Spleen (tissue), 11 donors: Measurements from ENCODE around the gene STX16. TPM values are rescaled to one million over a fixed set of nuclear protein-coding genes. Genes with fewer than 3 reads are reported as not detected.

Source experiments
- DNase-seq: peaks from one replicate; pipeline ENCODE4 v3.0.0-alpha.2; 2020
- H3K27ac ChIP-seq, 8 donors: fragments of 200-600 bp; sonication (generic) in 7 of 8; 1 replicate in 4 of 8; 2 replicates in 4 of 8; pipeline versions ENCODE4 v1.5.0 to v1.8.0; 2016 to 2021; ENCODE audit warnings: inconsistent platforms in 4 of 8, mild to moderate bottlenecking in 4 of 8, moderate library complexity in 1 of 8
- H3K27me3 ChIP-seq, 7 donors: fragments of 200-600 bp; sonication (generic) in 6 of 7; replicated peaks in 1 of 7; 1 replicate in 4 of 7; 2 replicates in 3 of 7; pipeline versions ENCODE4 v1.5.0 to v1.8.0; 2016 to 2021; ENCODE audit warnings: inconsistent platforms in 3 of 7, mild to moderate bottlenecking in 1 of 7
- H3K36me3 ChIP-seq, 6 donors: fragments of 200-600 bp; sonication (generic) in 5 of 6; 1 replicate in 4 of 6; 2 replicates in 2 of 6; pipeline versions ENCODE4 v1.5.0 to v1.8.0; 2016 to 2021; ENCODE audit warnings: inconsistent platforms in 2 of 6
- H3K4me1 ChIP-seq, 6 donors: fragments of 200-600 bp; sonication (generic) in 5 of 6; 1 replicate in 3 of 6; 2 replicates in 3 of 6; pipeline versions ENCODE4 v1.5.0 to v1.8.0; 2016 to 2021; ENCODE audit warnings: inconsistent platforms in 3 of 6
- H3K4me3 ChIP-seq, 8 donors: fragments of 200-600 bp; sonication (generic) in 7 of 8; 1 replicate in 4 of 8; 2 replicates in 4 of 8; pipeline versions ENCODE4 v1.5.0 to v1.8.0; 2016 to 2021; ENCODE audit warnings: inconsistent platforms in 4 of 8, mild to moderate bottlenecking in 4 of 8, moderate library complexity in 2 of 8
- H3K9me3 ChIP-seq, 8 donors: fragments of 200-600 bp; sonication (generic) in 7 of 8; 1 replicate in 4 of 8; 2 replicates in 4 of 8; pipeline versions ENCODE4 v1.5.0 to v1.8.0; 2016 to 2021; ENCODE audit warnings: inconsistent platforms in 4 of 8
- CTCF ChIP-seq, 11 experiments: fragments of 200-600 bp in 7 of 11; fragments of 450-650 bp in 4 of 11; sonication (generic) in 4 of 11; IDR thresholded peaks in 8 of 11; conservative IDR thresholded peaks in 3 of 11; 1 replicate in 7 of 11; 2 replicates in 4 of 11; pipeline versions ENCODE4 v1.4.0 to v1.8.0; 2016 to 2021; ENCODE audit warnings: antibody characterized with exemption in 11 of 11, inconsistent platforms in 4 of 11, mild to moderate bottlenecking in 1 of 11
- POLR2A ChIP-seq, 3 donors: fragments of 450-650 bp; IDR thresholded peaks; one replicate each; pipeline ENCODE4 v1.5.1; 2017; ENCODE audit warnings: antibody characterized with exemption in 3 of 3, mild to moderate bottlenecking in 1 of 3
- POLR2AphosphoS5 ChIP-seq, 3 donors: sonication (generic); formaldehyde crosslinking; IDR thresholded peaks; one replicate each; pipeline ENCODE4 v1.5.1; 2017; ENCODE audit warnings: antibody characterized with exemption in 3 of 3
- WGBS, 5 donors: extraction: QIAGEN DNeasy Blood & Tissue Kit in 3 of 5; methylation state at CpG; one replicate each; pipeline versions ENCODE4 v1.1.5 to v1.1.7; 2013 to 2018; 5-methylcytosine and 5-hydroxymethylcytosine counted together
- intact Hi-C: fragments of 100-400 bp; cut with DNase I; formaldehyde crosslinking; loops from one replicate; pipeline ENCODE4 v1.15.0; 2023; ENCODE audit warnings: low total_unique reads
- polyA plus RNA-seq, 3 donors: library from polyadenylated mRNA; stranded (reverse); fragments of 200-250 nt; gene quantifications; one replicate each; pipeline ENCODE4 v1.2.1, GENCODE V29; 2013
- total RNA-seq, 7 donors: library from RNA; depleted of rRNA in 3 of 7; stranded (reverse); fragments of >200 nt in 3 of 7; fragmentation: NEBNext Ultra II Directional in 4 of 7; extraction: Animal tissue kit (Norgen Biotek cat#: 25700) in 4 of 7; gene quantifications; one replicate each; pipeline versions ENCODE4 v1.1.0 to v1.2.1, GENCODE V29; 2016 to 2021
- donor health status: healthy with polysubstance abuse.
- donor health status: DM: no; HTN: no; CAD: no; lungs with moderate emphysema.
- donor health status: DM: no; HTN: no; CAD: no.
- donor health status: Bipolar disorder and iron deficiency.
- donor health status: healthy.
- donor health status: DM: no; HTN: no; CAD: no.
- donor health status: DM: yes; HTN: yes; CAD: no.

Gene STX16
- total and polyA plus RNA-seq, 10 donors, result 34.4 to 105 (median 75.0) TPM

GRCh38 chr20:58702161-58702510 is 51.1 kb downstream of the STX16 start:
- peaks cover 4 to 99% (median 64%) of the 10 kb centered on the region in 6 donors for H3K36me3 ChIP-seq
- DNase-seq, result peak; percentile 63
- no peaks in the 10 kb centered on the region for H3K27me3 ChIP-seq
- no peak for TF ChIP-seq POLR2A (IDR thresholded peaks at IDR 0.05)
- no peak for TF ChIP-seq POLR2AphosphoS5 (IDR thresholded peaks at IDR 0.05)
- no peak for TF ChIP-seq CTCF (IDR thresholded peaks at IDR 0.05 in 8 of 11, conservative IDR thresholded peaks at IDR 0.05 in 3 of 11)
- no peaks in the 10 kb centered on the region for H3K4me1 ChIP-seq
- WGBS, 5 donors, result 88 to 97% (median 91%) methylated on average over 9 of the region's 9 CpGs
- intact Hi-C loops, result no loop called here
- H3K9me3 ChIP-seq, result no peaks in the 10 kb centered on the region
- no peak overlapping the region for H3K4me3 ChIP-seq
- no peak overlapping the region for H3K27ac ChIP-seq

- intact Hi-C loops, result no loop called here
- DNase-seq, result peak; percentile 27
- WGBS, 5 donors, result 90 to 94% (median 94%) methylated on average over 28 of the region's 28 CpGs
- H3K36me3 ChIP-seq, result peaks cover 4 to 99% (median 61%) of the 10 kb centered on the region in 6 donors
- no peaks in the 10 kb centered on the region for H3K27me3 ChIP-seq
- no peak overlapping the region for H3K4me3 ChIP-seq
- H3K27ac ChIP-seq, result no peak overlapping the region
- TF ChIP-seq POLR2AphosphoS5 (IDR thresholded peaks at IDR 0.05), result no peak
- peak in 2 of 11 experiments; percentile 17 to 24 for TF ChIP-seq CTCF (IDR thresholded peaks at IDR 0.05 in 8 of 11, conservative IDR thresholded peaks at IDR 0.05 in 3 of 11)
- H3K9me3 ChIP-seq, result no peaks in the 10 kb centered on the region
- H3K4me1 ChIP-seq, result no peaks in the 10 kb centered on the region
Measured at GRCh38 chr20:58702859-58703648, 52.0 kb downstream of the STX16 start.

- Histone ChIP-seq H3K36me3 (peaks cover 4 to 99% (median 58%) of the 10 kb centered on the region in 6 donors), H3K27me3 (no peaks in the 10 kb centered on the region), H3K4me3 (no peak overlapping the region), H3K4me1 (no peaks in the 10 kb centered on the region), H3K27ac (no peak overlapping the region), H3K9me3 (no peaks in the 10 kb centered on the region)
- intact Hi-C loops, result no loop called here
- no peak for DNase-seq
- no peak for TF ChIP-seq CTCF (IDR thresholded peaks at IDR 0.05 in 8 of 11, conservative IDR thresholded peaks at IDR 0.05 in 3 of 11)
- no peak for TF ChIP-seq POLR2AphosphoS5 (IDR thresholded peaks at IDR 0.05)
- TF ChIP-seq POLR2A (IDR thresholded peaks at IDR 0.05), result no peak
- WGBS, 5 donors, result 94 to 98% (median 97%) methylated on average over 11 to 12 of the region's 12 CpGs
Measured at GRCh38 chr20:58703765-58704371, 52.8 kb downstream of the STX16 start.

GRCh38 chr20:58705208-58705926 is 54.3 kb downstream of the STX16 start:
- WGBS, 5 donors, result 93 to 95% (median 95%) methylated on average over 14 of the region's 14 CpGs
- peaks cover 4 to 93% (median 43%) of the 10 kb centered on the region in 6 donors for H3K36me3 ChIP-seq
- no peaks in the 10 kb centered on the region for H3K27me3 ChIP-seq
- DNase-seq, result peak; percentile 24
- H3K9me3 ChIP-seq, result no peaks in the 10 kb centered on the region
- no peak overlapping the region for H3K27ac ChIP-seq
- H3K4me3 ChIP-seq, result no peak overlapping the region
- intact Hi-C loops, result no loop called here
- TF ChIP-seq CTCF (IDR thresholded peaks at IDR 0.05 in 8 of 11, conservative IDR thresholded peaks at IDR 0.05 in 3 of 11), result no peak
- TF ChIP-seq POLR2A (IDR thresholded peaks at IDR 0.05), result no peak
- no peak for TF ChIP-seq POLR2AphosphoS5 (IDR thresholded peaks at IDR 0.05)
- no peaks in the 10 kb centered on the region for H3K4me1 ChIP-seq
